NCI-H2171 treated with DMSO at 0.1 percent for 48 hours (cell line): ENCODE results near the gene CTSW.
"Not testable (repeated sequence)": the region's sequence is repeated elsewhere in the genome, so short reads cannot be mapped to it uniquely, and the experiment has no call there.

ENCODE experiments used
- DNase-seq: peaks from one replicate; lab custom pipeline; 2025; lab: John Stamatoyannopoulos, UW

Gene CTSW

DNA sequence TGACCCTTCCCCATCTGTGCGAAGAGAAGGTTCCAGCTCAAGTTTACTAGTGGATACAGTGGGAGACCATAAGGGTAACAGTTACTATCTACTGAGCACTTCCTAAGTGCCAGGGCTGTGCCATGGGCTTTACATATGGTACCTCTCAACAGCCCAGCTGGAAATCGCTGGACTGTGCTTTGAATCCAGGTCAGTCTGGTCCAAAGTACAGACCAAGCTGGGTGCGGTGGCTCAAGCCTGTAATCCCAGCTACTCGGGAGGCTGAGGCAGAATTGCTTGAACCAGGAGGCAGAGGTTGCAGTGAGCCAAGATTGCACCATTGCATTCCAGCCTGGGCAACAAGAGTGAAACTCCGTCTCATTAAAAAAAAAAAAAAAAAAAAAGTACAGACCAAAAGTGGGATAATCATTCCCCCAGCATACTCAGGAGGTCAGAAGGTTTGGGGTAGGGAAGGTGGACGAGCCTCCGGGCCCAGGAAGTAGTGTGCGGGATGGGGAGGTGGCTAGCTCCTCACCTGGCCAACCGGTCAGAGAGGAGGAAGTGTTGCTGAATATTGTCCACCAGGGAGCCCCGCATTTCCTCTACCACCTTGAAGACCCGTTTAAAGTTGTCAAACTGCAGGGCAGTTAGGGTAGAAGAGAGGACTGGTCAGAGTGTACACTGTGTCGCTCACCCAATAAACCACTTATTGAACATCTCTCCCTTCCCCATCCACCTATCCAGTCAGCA, 6.3 kb downstream of the CTSW start:
- no peak for DNase-seq

- DNase-seq: no peak
Observed at GRCh38 chr11:65886826-65887722, 7.4 kb downstream of the CTSW start.

DNA sequence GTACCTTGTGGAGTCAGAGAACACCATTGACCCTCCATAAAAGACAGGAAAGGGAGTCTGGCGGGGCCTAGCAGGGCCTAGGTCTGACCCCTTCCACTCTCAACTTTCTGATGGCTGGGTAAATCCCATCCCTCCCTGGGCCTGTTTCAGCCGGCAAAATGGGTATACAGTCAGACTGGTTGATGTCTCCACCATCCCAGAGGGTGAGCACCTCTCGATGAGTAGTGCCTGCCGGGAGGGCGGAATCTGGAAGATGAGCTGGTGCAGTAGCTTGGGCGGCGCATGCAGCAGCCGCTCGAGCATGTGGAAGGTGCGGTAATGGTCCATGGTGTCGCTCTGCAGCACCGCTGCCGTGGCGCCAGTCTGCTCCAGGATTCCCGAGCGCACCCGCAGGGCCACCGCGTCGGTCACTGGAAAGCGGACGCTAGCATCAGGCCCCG, 8.1 kb downstream of the CTSW start:
- DNase-seq: no peak

DNA sequence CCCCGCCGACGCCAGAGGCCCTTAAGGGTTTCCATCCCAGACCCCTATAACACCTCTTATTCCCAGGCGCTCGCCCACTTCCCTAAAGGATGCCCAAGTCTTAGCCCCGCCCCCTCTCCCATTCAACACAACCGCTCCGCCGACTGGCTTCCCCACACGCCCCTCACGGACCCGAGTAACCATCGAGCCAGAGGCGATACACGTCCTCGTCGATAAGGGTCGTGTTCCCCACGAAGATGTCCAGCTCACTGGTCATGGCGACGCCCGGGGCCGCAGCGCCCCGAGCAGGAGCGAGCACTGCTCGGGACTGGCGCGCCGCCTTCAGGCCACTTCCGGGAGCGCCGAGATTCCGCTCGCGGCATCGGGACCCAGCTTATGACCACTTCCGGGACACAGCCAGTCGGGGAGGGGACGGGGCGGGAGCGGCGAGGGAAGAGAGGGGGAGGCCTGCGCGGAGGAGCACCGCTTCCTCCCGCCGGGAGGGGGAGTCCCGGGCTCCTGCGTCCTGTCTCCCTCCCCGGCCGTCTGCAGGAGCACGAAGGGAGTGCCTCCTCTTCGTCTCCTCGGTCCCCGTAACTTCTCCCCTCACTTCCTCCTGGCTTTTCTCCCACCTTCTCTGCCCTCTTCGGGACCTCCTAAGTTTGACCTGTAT, 8.7 kb downstream of the CTSW start, which contains the start of gene FIBP:
Gene FIBP, minus strand, starts transcription at position 309 of the 652 bp plus-strand sequence. Its CDS starts 53 bp downstream, at position 256.
- peak; percentile 94 for DNase-seq

DNA sequence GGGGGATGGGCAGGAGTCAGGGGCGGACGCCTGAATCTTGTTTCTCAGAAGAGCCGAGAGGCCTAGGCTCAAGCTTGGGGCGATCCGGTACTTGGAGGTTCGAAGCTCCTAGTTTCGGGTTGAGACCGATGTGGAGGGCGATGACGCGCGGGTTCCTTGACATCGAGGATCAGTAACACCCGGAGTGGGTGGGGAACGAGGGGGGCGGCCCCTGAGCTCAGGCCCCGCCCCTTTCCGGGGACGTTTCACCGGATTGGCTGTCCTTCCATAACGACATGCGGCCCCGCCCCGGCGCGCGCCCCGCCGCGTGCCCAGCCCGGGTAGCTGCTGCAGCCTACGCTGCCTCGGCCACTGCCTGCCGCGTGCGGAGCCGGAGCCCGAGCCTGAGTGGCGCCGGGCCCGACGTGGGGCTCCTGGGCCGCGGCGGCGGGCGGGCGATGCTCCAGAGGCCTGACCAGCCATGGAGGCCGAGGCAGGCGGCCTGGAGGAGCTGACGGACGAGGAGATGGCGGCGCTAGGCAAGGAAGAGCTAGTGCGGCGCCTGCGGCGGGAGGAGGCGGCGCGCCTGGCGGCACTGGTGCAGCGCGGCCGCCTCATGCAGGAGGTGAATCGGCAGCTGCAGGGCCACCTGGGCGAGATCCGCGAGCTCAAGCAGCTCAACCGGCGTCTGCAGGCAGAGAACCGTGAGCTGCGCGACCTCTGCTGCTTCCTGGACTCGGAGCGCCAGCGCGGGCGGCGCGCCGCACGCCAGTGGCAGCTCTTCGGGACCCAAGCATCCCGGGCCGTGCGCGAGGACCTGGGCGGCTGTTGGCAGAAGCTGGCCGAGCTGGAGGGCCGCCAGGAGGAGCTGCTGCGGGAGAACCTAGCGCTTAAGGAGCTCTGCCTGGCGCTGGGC, 10.9 kb downstream of the CTSW start, which contains the start of gene CCDC85B:
Gene CCDC85B, plus strand, starts transcription at position 350 of the 895 bp plus-strand sequence. Its CDS starts 111 bp downstream, at position 461.
- peak; percentile 92 for DNase-seq

GRCh38 chr11:65891219-65892136, 11.8 kb downstream of the CTSW start:
- DNase-seq: no peak

DNA sequence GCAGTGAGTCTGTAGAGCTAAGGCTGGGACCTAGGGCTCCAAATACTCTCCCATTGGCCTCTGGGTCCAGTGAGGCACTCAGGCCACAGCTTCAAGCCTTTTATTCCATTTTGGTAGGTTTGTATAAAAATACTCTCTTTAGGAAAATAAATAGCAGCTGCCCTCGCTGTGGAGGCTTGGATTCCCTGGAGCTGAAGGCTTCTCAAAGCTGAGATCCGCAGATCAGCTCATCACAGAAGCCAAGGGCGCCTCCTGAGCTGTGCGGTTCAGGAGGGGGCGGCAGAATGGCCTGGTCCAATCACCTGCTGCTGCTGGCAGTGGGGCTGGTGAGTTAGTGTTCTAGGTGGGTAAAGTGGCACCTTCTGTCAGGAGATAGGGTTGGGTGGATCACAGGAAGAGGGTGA, 12.5 kb downstream of the CTSW start:
- not testable (repeated sequence) for DNase-seq

GRCh38 chr11:65892661-65893317, 13.2 kb downstream of the CTSW start:
- no peak for DNase-seq

DNA sequence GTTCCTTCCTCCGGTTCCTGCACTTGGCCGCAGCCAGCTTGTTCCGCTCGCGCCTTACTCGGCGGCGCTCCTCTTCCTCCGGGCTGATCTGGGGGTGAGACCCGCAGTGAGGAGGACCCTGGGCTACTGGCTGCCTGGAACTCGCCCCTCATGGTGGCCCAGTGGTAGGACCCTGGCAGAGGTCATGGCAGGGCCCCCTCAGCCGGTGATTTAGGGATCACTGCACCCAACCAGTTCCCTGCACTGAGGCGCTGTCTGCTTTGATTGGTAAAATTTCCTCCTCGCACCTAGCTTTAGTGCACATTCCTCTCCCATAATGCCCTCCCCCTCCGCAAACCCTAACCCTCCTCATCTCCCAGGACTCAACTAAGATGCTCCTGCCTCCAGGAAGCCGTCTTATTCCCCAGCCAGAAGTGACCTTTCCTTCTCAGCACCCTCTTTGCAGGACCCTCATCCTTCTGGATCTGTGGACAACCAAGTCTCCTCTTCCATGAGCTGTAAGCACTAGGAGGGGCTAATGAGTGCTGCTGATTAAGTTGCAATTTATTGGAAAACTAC, 14.5 kb downstream of the CTSW start:
- no peak for DNase-seq

- no peak for DNase-seq
Observed at GRCh38 chr11:65895482-65895981, 15.9 kb downstream of the CTSW start.

DNA sequence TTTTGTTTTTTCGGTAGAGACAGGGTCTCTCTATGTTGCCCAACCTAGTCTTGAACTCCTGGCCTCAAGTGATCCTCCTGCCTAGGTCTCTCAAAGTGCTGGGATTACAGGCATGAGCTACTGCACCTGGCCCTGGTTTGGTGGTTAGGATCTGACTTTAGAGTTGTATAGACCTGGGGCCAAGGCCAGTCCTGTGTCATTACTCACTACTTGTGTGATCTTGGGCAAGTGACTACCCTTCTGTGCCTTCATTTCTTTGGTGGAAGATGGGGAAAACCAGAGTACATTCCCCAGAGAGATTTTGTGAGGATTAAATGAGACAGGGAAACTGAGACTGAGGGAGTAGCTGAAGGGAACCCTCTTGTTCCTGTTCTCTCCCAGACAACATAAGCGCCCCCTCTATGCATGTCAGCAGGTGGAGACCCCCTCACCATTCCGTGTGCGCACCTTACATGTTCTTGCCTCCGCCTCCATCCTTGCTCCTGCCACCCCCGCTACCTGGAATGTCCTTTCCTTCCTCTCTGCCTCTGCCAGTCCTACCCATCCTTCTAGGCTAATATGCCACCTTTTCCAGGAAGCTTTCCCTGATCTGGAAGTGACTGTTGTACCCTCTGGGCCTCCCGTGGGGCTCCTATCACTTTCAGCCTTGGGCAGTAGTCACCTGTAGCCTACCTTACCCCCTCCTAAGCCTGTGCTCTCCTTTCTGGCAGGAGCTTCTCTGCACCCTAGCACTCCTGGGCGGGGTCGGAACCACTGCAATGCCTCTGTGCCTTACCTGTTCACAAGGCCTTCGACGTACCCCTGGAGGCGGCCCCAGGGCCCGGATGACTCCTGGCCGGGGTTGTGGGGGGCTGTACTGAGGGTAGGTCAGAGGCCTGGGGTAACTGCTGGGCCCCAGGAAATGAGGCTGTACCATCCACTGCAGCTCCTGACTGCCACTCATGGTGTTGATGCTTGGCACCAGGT, 16.7 kb downstream of the CTSW start:
- no peak for DNase-seq

DNA sequence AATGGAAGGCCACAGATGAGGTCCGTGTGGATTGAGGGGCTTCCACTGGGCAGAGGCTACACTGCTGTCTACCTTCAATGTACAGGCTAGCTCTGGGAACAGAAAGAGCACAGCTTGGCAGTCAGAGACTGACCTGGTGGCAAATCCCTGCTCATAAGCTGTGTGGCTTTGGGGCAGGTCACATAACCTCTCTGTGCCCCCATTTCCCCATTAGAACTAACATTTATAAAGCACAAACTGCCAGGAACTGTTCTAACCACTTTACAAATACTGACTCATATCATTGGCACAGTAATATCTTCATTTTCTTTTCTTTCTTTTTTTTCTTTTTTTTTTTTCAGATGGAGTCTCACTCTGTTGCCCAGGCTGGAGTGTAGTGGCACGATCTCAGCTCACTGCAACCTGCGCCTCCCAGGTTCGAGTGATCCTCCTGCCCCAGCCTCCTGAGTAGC, 17.4 kb downstream of the CTSW start:
- DNase-seq: no peak

DNA sequence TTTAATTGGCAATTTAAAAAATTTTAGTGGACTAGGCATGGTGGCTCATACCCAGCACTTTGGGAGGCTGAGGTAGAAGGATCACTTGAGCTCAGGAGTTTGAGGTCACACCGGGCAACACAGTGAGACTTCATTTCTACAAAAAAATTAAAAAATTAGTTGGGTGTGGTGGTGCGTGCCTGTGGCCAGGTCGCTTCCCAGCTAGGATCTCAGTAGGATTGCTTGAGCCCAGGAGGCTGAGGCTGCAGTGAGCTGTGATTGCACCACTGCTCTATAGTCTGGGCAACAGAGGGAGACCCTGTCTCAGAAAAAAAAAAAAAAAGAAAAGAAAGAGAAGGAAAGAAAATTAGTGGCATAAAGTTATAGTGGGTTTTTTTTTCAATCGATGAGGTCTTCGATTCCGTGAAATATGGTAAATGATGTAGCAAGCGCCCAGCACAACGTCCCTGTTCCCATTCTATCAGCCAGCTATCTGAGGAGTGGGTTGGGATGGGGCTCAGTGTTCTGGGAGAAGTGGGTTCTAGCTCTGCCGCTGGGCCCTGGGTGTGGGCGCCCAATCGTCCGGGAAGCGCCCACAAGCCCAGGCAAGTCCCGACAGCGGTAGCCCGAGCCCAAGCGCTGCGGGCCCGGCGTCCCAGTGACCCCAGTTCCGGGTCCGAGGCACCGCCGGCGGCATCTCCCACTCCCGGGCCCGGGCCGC, 19.2 kb downstream of the CTSW start:
- DNase-seq: no peak

- DNase-seq: no peak
Observed at GRCh38 chr11:65899356-65900124, 19.9 kb downstream of the CTSW start.

DNA sequence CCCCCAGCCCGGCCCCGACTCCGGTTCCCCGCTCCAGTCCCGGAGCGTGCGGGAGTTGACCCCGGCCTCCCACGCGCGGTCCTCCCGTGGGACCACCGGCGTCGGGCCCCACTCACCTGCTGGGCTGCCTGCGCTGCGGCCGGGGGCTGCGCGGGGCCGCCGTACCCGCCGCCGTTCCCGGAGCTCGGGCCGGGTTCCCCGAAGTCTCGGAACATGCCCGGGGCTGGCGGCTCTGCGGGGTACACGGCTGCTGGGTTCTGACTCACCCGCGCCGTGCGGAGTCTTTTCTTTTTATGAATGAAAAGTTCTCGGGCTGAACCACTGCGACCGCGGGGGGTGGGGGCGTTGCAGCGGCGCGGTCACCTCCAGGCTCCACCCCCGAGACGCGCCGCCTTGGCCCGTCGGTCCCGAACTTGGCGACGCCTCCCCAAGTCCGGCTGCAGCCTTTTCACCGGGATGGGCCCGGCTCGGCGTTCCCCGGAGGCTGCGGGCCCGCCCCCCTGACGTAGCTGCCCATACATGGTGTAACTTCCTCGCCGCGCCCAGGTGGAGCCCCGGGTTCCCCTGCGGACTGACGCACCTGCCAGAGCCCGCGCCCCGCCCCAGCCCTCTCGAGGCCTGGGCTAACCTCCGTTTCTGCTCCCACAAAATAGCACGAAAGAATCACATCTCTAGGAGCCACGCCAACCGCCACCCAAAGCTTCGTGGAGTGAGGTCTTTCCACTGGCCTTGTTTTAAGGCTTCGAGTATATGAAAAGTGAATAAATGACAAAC, 20.7 kb downstream of the CTSW start, which contains the start of gene FOSL1:
Gene FOSL1, minus strand, starts transcription at position 264 of the 774 bp plus-strand sequence. Its CDS starts 49 bp downstream, at position 215.
- DNase-seq: peak; percentile 69

- no peak for DNase-seq
Observed at GRCh38 chr11:65900899-65901180, 21.2 kb downstream of the CTSW start.
